GM21515 (cell line): ENCODE results near the gene AGAP6.
A peak's percentile ranks its signal among the peaks of the same experiment; 100 is the strongest.
"Not testable (repeated sequence)": the region's sequence is repeated elsewhere in the genome, so short reads cannot be mapped to it uniquely, and the experiment has no call there.

Experiments
- ATAC-seq: cut with Tn5 transposase; IDR thresholded peaks from one replicate; pipeline ENCODE4 v1.9.1; 2021; ENCODE audit not compliant: unreplicated experiment

Gene AGAP6

GRCh38 chr10:50024716-50025383 lies 36.6 kb downstream of the AGAP6 start:
- not testable (repeated sequence) for ATAC-seq

- ATAC-seq, result no peak
These were observed 37.4 kb downstream of the AGAP6 start for GRCh38 chr10:50025627-50026026.

- ATAC-seq, result no peak
These were observed 39.0 kb downstream of the AGAP6 start for GRCh38 chr10:50027195-50027594.

GRCh38 chr10:50033481-50033880 lies 45.3 kb downstream of the AGAP6 start:
- ATAC-seq, result no peak

GRCh38 chr10:50035337-50035736 lies 47.1 kb downstream of the AGAP6 start:
- ATAC-seq, result not testable (repeated sequence)

DNA sequence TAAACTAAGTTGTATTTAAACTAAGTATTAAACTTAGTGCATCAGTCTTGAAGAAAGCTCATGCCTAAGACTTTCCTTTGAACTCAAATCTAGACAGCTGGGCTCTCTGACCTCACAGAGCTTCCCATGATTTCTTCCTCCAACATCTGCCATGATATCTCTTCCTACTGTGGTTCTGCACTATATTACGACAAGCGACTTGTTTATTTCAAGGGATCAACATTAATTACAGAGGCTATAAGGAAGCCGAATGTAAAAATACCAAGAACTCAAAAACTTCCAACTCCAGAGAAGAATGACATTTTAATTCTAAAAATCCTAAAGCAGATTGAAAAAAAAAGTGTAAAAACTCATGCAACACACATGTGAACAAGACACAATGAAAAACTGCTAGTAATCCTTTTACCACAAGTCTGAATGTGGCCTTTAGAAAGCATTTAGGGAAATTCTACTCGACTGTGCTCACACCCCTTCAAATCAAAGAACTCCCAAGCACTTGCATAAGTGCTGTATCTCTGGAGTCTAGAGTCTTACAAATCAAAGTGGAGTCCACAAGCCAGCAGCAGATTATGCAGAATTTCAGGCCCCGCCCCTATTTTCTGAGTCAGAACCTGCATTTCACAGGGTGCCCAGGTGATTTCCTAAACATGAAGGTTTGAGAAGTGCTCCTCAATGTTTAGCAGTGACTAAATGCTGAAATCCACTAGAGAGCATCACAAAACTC lies 56.9 kb downstream of the AGAP6 start:
- ATAC-seq, result no peak

DNA sequence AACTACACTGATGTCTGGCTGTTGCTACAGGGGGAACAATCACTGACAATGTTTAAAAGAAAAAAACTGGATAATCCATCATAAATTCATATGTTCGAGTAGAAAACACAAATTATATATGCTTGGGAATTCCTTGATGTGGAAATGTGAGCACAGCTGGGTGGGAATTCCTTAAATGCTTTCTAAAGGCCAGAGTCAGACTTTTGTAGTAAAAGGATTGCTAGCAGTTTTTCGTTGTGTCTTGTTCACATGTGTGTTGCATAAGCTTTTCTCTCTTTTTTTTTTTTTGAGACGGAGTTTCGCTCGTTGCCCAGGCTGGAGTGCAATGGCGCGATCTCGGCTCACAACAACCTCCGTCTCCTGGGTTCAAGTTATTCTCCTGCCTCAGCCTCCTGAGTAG lies 58.3 kb downstream of the AGAP6 start:
- not testable (repeated sequence) for ATAC-seq

- not testable (repeated sequence) for ATAC-seq
These were observed 59.4 kb downstream of the AGAP6 start for GRCh38 chr10:50047594-50047993.

DNA sequence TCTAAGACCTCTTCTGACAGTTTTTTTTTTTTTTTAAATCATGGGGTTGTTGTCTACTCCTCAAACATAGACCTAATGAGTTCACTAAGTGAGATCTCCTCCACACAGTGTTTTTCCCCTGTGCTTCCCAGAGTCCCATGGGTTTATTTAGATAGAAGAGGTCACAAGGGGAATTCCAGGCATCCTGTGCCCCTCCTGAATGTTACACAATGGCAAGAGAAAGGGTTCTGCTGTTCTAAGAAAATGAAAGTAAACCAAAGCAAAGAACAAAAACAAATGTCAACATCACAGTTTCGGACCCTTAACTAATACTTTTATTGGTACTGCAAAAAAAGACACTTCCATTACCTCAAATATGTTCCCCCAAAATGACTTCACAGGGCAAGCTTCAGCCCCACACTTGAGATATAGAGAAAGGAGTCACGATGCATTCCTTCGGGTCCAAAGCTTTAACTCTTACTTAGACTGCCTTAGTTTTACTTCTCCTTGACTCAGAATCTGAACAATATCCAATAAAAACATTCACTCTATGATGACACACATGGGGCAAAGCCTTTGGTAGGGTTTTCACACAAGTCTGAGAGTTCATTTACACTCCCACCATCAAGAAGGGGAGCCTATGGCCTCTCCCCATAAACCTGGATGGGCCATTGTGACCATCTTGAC lies 63.9 kb downstream of the AGAP6 start:
- peak; percentile 57 for ATAC-seq

- ATAC-seq, result not testable (repeated sequence)
These were observed 64.7 kb downstream of the AGAP6 start for GRCh38 chr10:50052778-50053376.

DNA sequence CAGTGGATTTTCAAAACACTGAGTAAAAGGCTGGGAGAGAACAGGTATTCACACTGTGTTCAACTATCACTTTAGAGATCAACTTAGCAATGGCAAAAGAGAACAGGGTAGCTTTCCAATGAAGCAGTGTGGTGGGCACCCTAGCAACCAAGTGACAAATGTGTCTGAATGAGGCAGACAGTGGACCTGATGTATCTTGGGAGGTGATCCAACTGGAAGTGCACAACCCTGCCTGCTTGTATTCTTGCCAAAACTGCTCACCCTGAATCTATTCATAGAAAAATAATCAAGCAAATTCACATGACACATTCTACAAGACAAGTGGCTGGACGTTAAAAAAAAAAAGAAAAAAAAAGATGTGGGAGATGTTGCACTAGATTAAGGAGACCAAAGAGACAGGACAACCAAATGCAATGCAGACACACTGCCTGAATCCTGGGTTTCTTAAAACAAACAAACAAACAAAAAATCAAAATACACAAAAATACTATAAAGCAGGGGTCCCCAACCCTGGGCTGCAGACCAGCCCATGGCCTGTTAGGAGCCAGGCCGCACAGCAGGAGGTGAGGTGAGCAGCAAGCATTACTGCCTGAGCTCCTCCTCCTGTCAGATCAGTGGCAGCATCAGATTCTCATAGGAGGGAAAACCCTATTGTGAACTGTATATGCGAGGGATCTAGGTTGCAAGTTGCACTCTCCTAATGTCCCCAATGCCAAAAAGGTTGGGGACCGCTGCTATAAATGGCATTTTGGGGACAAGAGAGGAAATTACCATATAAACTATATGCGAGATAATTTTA lies 67.5 kb downstream of the AGAP6 start:
- ATAC-seq, result not testable (repeated sequence)

GRCh38 chr10:50056654-50057053 lies 68.4 kb downstream of the AGAP6 start:
- not testable (repeated sequence) for ATAC-seq

DNA sequence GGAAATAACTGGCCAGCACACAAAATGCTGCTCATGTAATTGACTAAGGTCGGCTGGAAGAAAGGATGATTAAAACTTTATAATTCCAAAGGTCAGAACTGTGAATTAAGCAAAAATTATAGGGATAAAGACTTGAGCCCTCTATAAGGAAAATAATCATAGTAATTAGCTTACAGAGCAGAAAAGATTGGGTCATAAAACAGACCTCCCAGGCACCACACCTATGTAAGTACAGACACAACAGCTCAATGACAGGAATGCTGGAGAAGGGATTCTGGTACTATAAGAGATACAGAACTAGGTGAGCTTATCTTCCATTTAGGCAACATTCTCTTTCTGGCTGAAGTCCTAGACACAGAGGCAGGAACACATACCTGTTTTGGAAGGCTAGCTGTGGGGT lies 70.5 kb downstream of the AGAP6 start:
- ATAC-seq, result not testable (repeated sequence)

DNA sequence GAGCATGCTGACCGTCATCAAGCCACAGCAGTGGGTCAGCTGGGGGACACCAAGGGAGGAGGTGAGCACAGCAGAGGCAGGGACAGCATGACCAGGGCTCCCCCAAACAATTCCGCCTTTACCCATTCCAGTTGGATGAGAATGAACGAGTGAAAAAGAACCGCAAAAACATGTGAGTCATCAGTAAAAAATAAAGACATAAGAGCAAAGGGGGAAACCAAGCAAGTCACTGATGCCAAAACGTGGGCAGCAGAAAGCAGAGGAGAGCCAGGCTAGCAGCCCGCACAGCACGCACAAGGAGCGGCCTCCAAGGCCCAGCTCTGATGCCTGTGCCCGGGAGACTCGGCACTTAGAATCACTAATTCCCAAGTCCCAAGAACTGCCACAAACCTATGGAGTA lies 71.7 kb downstream of the AGAP6 start:
- not testable (repeated sequence) for ATAC-seq
